HCT116 (cell line): Measurements from ENCODE around the gene CUBN. TPM values are rescaled to one million over a fixed set of nuclear protein-coding genes. Genes with fewer than 3 reads are reported as not detected.

Experiments used
- ATAC-seq: fragments of 200-7000 bp; cut with Tn5 transposase; 2 replicates; pipeline ENCODE4 v1.9.1; 2020; ENCODE audit warnings: mild to moderate bottlenecking, moderate library complexity
- BruUV-seq: library from RNA; stranded (reverse); fragments of 400-500 nt; replicated peaks from 2 replicates; lab custom pipeline; 2021; lab: Mats Ljungman, UMichigan
- CTCF ChIA-PET: fragments of 300-600 bp; sonication (Branson Sonifier 250); formaldehyde crosslinking; loops from one replicate; lab custom pipeline; 2021; ENCODE audit warnings: antibody characterized with exemption; lab: Charles Lee
- POLR2A ChIA-PET: fragments of 300-600, 350-600 bp; sonication (Branson Sonifier 250); formaldehyde crosslinking; loops from one replicate; lab custom pipeline; 2021; ENCODE audit warnings: antibody characterized with exemption; lab: Charles Lee
- RAD21 ChIA-PET, 2 experiments: fragments of 300-600 bp; sonication (Branson Sonifier 250); formaldehyde crosslinking; loops; one replicate each; lab custom pipeline; 2023; ENCODE audit warnings: low total read pairs in 2 of 2; ENCODE audit not compliant: uncharacterized antibody in 2 of 2, unreplicated experiment in 2 of 2, low non-redundant PET in 1 of 2; lab: Charles Lee
- DNase-seq: peaks from one replicate; pipeline ENCODE4 v3.0.0-alpha.2; 2010; ENCODE audit warnings: low read depth, low spot score
- H2AFZ ChIP-seq: fragments of 200-600 bp; shearing (Covaris generic), sonication (generic); 2 replicates; pipeline ENCODE4 v1.6.1; 2017; ENCODE audit warnings: low read depth, mixed run types, mixed read lengths, antibody characterized with exemption, low read length; ENCODE audit not compliant: poor library complexity, severe bottlenecking
- H3K27ac ChIP-seq: 2 replicates; pipeline ENCODE4 v1.5.1; 2012; ENCODE audit warnings: low read depth, low read length
- H3K27me3 ChIP-seq: fragments of 200-600 bp; sonication (generic); 2 replicates; pipeline ENCODE4 v1.6.1; 2016; ENCODE audit warnings: mixed run types, low read length, mixed read lengths; ENCODE audit not compliant: insufficient read depth
- H3K36me3 ChIP-seq, 2 experiments: fragments of 200-500 bp in 1 of 2; fragments of 200-600 bp in 1 of 2; sonication (Bioruptor generic) in 1 of 2; sonication (generic) in 1 of 2; 2 replicates each; pipeline versions ENCODE4 v1.5.1 to v1.6.1; 2014 to 2016; ENCODE audit warnings: low read length in 2 of 2, inconsistent platforms in 1 of 2, mixed read lengths in 1 of 2, mixed run types in 1 of 2; ENCODE audit not compliant: insufficient read depth in 2 of 2, control insufficient read depth in 1 of 2
- H3K4me1 ChIP-seq, 2 experiments: fragments of 200-600 bp in 1 of 2; sonication (generic) in 1 of 2; 2 replicates each; pipeline versions ENCODE4 v1.5.1 to v1.6.1; 2012 to 2017; ENCODE audit warnings: low read length in 2 of 2, inconsistent platforms in 1 of 2, mild to moderate bottlenecking in 1 of 2, mixed read lengths in 1 of 2, mixed run types in 1 of 2, moderate library complexity in 1 of 2; ENCODE audit not compliant: insufficient read depth in 2 of 2, control insufficient read depth in 1 of 2
- H3K4me2 ChIP-seq: fragments of 200-600 bp; sonication (generic); 2 replicates; pipeline ENCODE4 v1.6.1; 2017; ENCODE audit warnings: mixed run types, low read length, mixed read lengths
- H3K4me3 ChIP-seq, 2 experiments: fragments of 200-600 bp in 1 of 2; sonication (generic) in 1 of 2; replicated peaks in 1 of 2; 2 replicates each; pipeline ENCODE4 v1.5.1; 2011 to 2016; ENCODE audit warnings: low read length in 2 of 2, control low read depth in 1 of 2, low read depth in 1 of 2, mild to moderate bottlenecking in 1 of 2, mixed read lengths in 1 of 2, mixed run types in 1 of 2
- H3K79me2 ChIP-seq: fragments of 200-600 bp; sonication (generic); 2 replicates; pipeline ENCODE4 v1.6.1; 2017; ENCODE audit warnings: mild to moderate bottlenecking, mixed run types, low read length, moderate library complexity, mixed read lengths; ENCODE audit not compliant: insufficient read depth
- H3K9ac ChIP-seq: fragments of 200-600 bp; sonication (generic); 2 replicates; pipeline ENCODE4 v1.6.1; 2016; ENCODE audit warnings: low read length, mixed read lengths
- H3K9me2 ChIP-seq: fragments of 200-600 bp; sonication (generic), shearing (Covaris generic); 2 replicates; pipeline ENCODE4 v1.6.1; 2017; ENCODE audit warnings: mixed run types, mild to moderate bottlenecking, moderate library complexity; ENCODE audit not compliant: insufficient read depth
- H3K9me3 ChIP-seq, 2 experiments: fragments of 200-500 bp in 1 of 2; fragments of 200-600 bp in 1 of 2; sonication (Bioruptor generic) in 1 of 2; sonication (generic) in 1 of 2; 2 replicates each; pipeline ENCODE4 v1.6.1; 2014 to 2017; ENCODE audit warnings: low read length in 2 of 2, mixed read lengths in 2 of 2, inconsistent platforms in 1 of 2, low read depth in 1 of 2, mild to moderate bottlenecking in 1 of 2, mixed run types in 1 of 2, moderate library complexity in 1 of 2; ENCODE audit not compliant: control insufficient read depth in 1 of 2, insufficient read depth in 1 of 2
- H4K20me1 ChIP-seq: fragments of 200-600 bp; sonication (generic), shearing (Covaris generic); 2 replicates; pipeline ENCODE4 v1.6.1; 2017; ENCODE audit warnings: mixed run types, mild to moderate bottlenecking, moderate library complexity; ENCODE audit not compliant: insufficient read depth
- CBX3 ChIP-seq: IDR thresholded peaks from 2 replicates; pipeline ENCODE4 v1.6.1; 2012; ENCODE audit warnings: low read depth
- EGR1 ChIP-seq: IDR thresholded peaks from 2 replicates; pipeline ENCODE4 v1.6.1; 2012; ENCODE audit warnings: low read depth
- ELF1 ChIP-seq: IDR thresholded peaks from 2 replicates; pipeline ENCODE4 v1.6.1; 2012; ENCODE audit warnings: low read depth, borderline replicate concordance
- EZH2 ChIP-seq: fragments of 200-600 bp; sonication (generic); IDR thresholded peaks from 2 replicates; pipeline ENCODE4 v1.6.1; 2017; ENCODE audit warnings: antibody characterized with exemption, mixed run types
- EZH2phosphoT487 ChIP-seq: fragments of 200-600 bp; IDR thresholded peaks from 2 replicates; pipeline ENCODE4 v1.6.1; 2018; ENCODE audit warnings: antibody characterized with exemption, borderline replicate concordance
- FOSL1 ChIP-seq: IDR thresholded peaks from 2 replicates; pipeline ENCODE4 v1.6.1; 2012; ENCODE audit warnings: low read depth
- POLR2A ChIP-seq: IDR thresholded peaks from 2 replicates; pipeline ENCODE4 v1.7.0; 2011; ENCODE audit warnings: borderline replicate concordance; ENCODE audit not compliant: insufficient read depth, insufficient read length; ENCODE audit errors: extremely low read depth
- POLR2AphosphoS5 ChIP-seq: IDR thresholded peaks from 2 replicates; pipeline ENCODE4 v1.6.1; 2011; ENCODE audit warnings: mild to moderate bottlenecking, low read depth, low read length, moderate library complexity
- RAD21 ChIP-seq: IDR thresholded peaks from 2 replicates; pipeline ENCODE4 v1.6.1; 2012; ENCODE audit warnings: low read depth, mild to moderate bottlenecking
- SIN3A ChIP-seq: IDR thresholded peaks from 2 replicates; pipeline ENCODE4 v1.6.1; 2012; ENCODE audit warnings: low read depth
- SP1 ChIP-seq: IDR thresholded peaks from 2 replicates; pipeline ENCODE4 v1.6.1; 2012; ENCODE audit warnings: low read depth
- TCF7L2 ChIP-seq: IDR thresholded peaks from 2 replicates; pipeline ENCODE4 v1.7.0; 2011; ENCODE audit warnings: borderline replicate concordance, inconsistent platforms; ENCODE audit not compliant: insufficient read depth, insufficient read length; ENCODE audit errors: extremely low read depth
- ZFX ChIP-seq: fragments of 450-650 bp; IDR thresholded peaks from 2 replicates; pipeline ENCODE4 v1.6.1; 2017
- ZNF274 ChIP-seq: fragments of 200-500 bp; sonication (Bioruptor generic); IDR thresholded peaks from 2 replicates; pipeline ENCODE4 v1.6.1; 2014; ENCODE audit warnings: mild to moderate bottlenecking, low read depth, low read length, inconsistent platforms
- intact Hi-C: fragments of 100-400 bp; cut with micrococcal nuclease; formaldehyde crosslinking; loops from 2 replicates; pipeline ENCODE4 v1.10.0; 2022
- total RNA-seq: library from RNA; stranded (reverse); gene quantifications from one replicate; pipeline ENCODE4 v1.2.1, GENCODE V29; 2021; ENCODE audit not compliant: unreplicated experiment
- TF ChIP-seq, protein P1 (sequence below): IDR thresholded peaks from 2 replicates; pipeline ENCODE4 v1.6.1; 2012
- TF ChIP-seq, protein P2 (sequence below), 3 experiments: fragments of 200-600 bp in 1 of 3; sonication (generic) in 1 of 3; IDR thresholded peaks in 2 of 3; conservative IDR thresholded peaks in 1 of 3; 2 replicates each; pipeline ENCODE4 v1.5.1; 2012 to 2017; ENCODE audit warnings: low read depth in 2 of 3, low read length in 2 of 3, antibody characterized with exemption in 1 of 3, borderline replicate concordance in 1 of 3, control low read depth in 1 of 3, mild to moderate bottlenecking in 1 of 3, mixed read lengths in 1 of 3, mixed run types in 1 of 3, moderate library complexity in 1 of 3; ENCODE audit not compliant: insufficient read depth in 1 of 3
- TF ChIP-seq, protein P3 (sequence below): IDR thresholded peaks from 2 replicates; pipeline ENCODE4 v1.6.1; 2012; ENCODE audit warnings: low read depth
- TF ChIP-seq, protein P4 (sequence below): IDR thresholded peaks from 2 replicates; pipeline ENCODE4 v1.6.1; 2012

CUBN gene
- total RNA-seq, 1 experiment from 2014 or later, result 1.2 TPM

DNA sequence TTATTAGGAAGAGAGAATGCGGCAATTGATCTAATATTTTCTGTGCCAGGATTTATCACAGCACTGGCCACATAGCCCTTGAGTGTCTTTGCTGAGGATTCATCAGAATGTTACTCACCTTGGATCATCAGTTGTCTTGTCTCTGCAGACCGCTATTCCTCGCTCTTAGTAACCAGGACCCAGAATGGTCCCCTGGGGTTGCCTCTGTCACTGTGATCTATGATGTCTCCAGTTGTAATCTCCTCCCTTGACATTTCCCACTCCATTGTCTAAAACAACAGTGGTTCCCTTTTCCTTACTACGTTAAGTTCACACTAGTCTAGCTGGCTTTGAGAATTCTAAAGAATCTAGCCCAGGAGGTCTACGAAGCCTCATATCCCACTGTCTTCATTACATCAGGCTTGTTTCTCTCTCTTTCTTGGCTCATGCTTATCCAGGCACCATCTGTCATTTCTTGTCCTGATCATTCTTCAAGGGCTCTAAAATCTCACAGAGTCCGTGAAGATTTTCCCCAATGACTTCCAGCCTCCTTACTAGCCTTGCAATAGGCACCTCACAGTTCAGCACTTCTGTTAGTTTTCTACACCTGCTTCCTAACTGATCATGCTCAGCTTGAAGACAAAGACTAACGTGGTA lies 125.8 kb downstream of the CUBN start:
- Histone ChIP-seq H3K27me3 (no peaks in the 10 kb centered on the region), H3K9me3 (no peaks in the 10 kb centered on the region), H2AFZ (no peak overlapping the region), H3K9ac (no peak overlapping the region), H3K9me2 (no peaks in the 10 kb centered on the region), H3K4me3 (no peak overlapping the region), H3K79me2 (no peaks in the 10 kb centered on the region), H3K27ac (no peak overlapping the region), H3K4me2 (no peak overlapping the region), H4K20me1 (no peaks in the 10 kb centered on the region), H3K4me1 (no peaks in the 10 kb centered on the region), H3K36me3 (no peaks in the 10 kb centered on the region)
- POLR2A ChIA-PET, result no interaction called here
- TF ChIP-seq, protein P1, sequence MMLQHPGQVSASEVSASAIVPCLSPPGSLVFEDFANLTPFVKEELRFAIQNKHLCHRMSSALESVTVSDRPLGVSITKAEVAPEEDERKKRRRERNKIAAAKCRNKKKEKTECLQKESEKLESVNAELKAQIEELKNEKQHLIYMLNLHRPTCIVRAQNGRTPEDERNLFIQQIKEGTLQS, result no peak
- TF ChIP-seq SP1 (no peak), FOSL1 (no peak), POLR2A (no peak), EZH2phosphoT487 (no peak), ELF1 (no peak), POLR2AphosphoS5 (no peak), TCF7L2 (no peak), RAD21 (no peak), EZH2 (no peak), SIN3A (no peak), EGR1 (no peak), ZFX (no peak), CBX3 (no peak), ZNF274 (no peak)
- TF ChIP-seq, protein P2, sequence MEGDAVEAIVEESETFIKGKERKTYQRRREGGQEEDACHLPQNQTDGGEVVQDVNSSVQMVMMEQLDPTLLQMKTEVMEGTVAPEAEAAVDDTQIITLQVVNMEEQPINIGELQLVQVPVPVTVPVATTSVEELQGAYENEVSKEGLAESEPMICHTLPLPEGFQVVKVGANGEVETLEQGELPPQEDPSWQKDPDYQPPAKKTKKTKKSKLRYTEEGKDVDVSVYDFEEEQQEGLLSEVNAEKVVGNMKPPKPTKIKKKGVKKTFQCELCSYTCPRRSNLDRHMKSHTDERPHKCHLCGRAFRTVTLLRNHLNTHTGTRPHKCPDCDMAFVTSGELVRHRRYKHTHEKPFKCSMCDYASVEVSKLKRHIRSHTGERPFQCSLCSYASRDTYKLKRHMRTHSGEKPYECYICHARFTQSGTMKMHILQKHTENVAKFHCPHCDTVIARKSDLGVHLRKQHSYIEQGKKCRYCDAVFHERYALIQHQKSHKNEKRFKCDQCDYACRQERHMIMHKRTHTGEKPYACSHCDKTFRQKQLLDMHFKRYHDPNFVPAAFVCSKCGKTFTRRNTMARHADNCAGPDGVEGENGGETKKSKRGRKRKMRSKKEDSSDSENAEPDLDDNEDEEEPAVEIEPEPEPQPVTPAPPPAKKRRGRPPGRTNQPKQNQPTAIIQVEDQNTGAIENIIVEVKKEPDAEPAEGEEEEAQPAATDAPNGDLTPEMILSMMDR (IDR thresholded peaks at IDR 0.05 in 2 of 3, conservative IDR thresholded peaks at IDR 0.05 in 1 of 3; ENCODE audit: borderline replicate concordance in 1 of 3, insufficient read depth in 1 of 3, low read depth in 2 of 3, low read length in 2 of 3), result no peak
- TF ChIP-seq, protein P3, sequence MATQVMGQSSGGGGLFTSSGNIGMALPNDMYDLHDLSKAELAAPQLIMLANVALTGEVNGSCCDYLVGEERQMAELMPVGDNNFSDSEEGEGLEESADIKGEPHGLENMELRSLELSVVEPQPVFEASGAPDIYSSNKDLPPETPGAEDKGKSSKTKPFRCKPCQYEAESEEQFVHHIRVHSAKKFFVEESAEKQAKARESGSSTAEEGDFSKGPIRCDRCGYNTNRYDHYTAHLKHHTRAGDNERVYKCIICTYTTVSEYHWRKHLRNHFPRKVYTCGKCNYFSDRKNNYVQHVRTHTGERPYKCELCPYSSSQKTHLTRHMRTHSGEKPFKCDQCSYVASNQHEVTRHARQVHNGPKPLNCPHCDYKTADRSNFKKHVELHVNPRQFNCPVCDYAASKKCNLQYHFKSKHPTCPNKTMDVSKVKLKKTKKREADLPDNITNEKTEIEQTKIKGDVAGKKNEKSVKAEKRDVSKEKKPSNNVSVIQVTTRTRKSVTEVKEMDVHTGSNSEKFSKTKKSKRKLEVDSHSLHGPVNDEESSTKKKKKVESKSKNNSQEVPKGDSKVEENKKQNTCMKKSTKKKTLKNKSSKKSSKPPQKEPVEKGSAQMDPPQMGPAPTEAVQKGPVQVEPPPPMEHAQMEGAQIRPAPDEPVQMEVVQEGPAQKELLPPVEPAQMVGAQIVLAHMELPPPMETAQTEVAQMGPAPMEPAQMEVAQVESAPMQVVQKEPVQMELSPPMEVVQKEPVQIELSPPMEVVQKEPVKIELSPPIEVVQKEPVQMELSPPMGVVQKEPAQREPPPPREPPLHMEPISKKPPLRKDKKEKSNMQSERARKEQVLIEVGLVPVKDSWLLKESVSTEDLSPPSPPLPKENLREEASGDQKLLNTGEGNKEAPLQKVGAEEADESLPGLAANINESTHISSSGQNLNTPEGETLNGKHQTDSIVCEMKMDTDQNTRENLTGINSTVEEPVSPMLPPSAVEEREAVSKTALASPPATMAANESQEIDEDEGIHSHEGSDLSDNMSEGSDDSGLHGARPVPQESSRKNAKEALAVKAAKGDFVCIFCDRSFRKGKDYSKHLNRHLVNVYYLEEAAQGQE, result no peak
- TF ChIP-seq, protein P4, sequence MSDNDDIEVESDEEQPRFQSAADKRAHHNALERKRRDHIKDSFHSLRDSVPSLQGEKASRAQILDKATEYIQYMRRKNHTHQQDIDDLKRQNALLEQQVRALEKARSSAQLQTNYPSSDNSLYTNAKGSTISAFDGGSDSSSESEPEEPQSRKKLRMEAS, result no peak
- no peak for ATAC-seq
- intact Hi-C loops, result no loop called here
- no TSS peak for BruUV-seq
- RAD21 ChIA-PET, result no interaction called here
- no peak for DNase-seq
- CTCF ChIA-PET, result no interaction called here
